Measurements from ENCODE around the gene PBX1.

GRCh38 chr1:164780863-164781262 is 221.9 kb downstream of the PBX1 start:
- TF ChIP-seq POLR2AphosphoS5 (IDR thresholded peaks at IDR 0.05): peak; percentile 62 to 85 (median 68)
- TF ChIP-seq, protein P1, sequence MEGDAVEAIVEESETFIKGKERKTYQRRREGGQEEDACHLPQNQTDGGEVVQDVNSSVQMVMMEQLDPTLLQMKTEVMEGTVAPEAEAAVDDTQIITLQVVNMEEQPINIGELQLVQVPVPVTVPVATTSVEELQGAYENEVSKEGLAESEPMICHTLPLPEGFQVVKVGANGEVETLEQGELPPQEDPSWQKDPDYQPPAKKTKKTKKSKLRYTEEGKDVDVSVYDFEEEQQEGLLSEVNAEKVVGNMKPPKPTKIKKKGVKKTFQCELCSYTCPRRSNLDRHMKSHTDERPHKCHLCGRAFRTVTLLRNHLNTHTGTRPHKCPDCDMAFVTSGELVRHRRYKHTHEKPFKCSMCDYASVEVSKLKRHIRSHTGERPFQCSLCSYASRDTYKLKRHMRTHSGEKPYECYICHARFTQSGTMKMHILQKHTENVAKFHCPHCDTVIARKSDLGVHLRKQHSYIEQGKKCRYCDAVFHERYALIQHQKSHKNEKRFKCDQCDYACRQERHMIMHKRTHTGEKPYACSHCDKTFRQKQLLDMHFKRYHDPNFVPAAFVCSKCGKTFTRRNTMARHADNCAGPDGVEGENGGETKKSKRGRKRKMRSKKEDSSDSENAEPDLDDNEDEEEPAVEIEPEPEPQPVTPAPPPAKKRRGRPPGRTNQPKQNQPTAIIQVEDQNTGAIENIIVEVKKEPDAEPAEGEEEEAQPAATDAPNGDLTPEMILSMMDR (IDR thresholded peaks at IDR 0.05): no peak

Data from sigmoid colon (tissue), 4 donors.